ENCODE measurements around the gene CADPS2. TPM values are rescaled to one million over a fixed set of nuclear protein-coding genes. Genes with fewer than 3 reads are reported as not detected.

CADPS2 gene
- total and polyA plus RNA-seq, 2 of the 8 experiments (the other 6 are each of a cell fraction or from before 2014, with no cell fraction given), result 8.9 to 22.3 TPM

DNA sequence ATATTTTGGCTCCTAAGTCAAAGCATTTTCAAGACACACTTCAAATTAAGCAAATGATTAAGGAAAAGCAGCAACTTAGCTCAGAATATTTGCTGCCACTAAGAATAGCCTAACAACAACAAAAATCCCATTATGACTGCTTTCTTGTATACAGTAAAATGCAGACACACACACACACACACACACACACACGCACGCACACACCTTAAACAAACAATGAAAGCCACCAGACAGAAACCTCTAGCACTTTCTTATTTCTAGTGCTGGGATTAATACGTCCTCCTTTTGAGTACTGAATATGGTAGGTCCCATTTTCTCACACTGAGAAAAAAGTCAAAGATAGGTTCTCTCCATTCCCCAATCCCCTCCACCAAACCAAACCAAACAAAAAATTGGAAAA lies 558.3 kb downstream of the CADPS2 start (continued):
- TF ChIP-seq, protein P1, sequence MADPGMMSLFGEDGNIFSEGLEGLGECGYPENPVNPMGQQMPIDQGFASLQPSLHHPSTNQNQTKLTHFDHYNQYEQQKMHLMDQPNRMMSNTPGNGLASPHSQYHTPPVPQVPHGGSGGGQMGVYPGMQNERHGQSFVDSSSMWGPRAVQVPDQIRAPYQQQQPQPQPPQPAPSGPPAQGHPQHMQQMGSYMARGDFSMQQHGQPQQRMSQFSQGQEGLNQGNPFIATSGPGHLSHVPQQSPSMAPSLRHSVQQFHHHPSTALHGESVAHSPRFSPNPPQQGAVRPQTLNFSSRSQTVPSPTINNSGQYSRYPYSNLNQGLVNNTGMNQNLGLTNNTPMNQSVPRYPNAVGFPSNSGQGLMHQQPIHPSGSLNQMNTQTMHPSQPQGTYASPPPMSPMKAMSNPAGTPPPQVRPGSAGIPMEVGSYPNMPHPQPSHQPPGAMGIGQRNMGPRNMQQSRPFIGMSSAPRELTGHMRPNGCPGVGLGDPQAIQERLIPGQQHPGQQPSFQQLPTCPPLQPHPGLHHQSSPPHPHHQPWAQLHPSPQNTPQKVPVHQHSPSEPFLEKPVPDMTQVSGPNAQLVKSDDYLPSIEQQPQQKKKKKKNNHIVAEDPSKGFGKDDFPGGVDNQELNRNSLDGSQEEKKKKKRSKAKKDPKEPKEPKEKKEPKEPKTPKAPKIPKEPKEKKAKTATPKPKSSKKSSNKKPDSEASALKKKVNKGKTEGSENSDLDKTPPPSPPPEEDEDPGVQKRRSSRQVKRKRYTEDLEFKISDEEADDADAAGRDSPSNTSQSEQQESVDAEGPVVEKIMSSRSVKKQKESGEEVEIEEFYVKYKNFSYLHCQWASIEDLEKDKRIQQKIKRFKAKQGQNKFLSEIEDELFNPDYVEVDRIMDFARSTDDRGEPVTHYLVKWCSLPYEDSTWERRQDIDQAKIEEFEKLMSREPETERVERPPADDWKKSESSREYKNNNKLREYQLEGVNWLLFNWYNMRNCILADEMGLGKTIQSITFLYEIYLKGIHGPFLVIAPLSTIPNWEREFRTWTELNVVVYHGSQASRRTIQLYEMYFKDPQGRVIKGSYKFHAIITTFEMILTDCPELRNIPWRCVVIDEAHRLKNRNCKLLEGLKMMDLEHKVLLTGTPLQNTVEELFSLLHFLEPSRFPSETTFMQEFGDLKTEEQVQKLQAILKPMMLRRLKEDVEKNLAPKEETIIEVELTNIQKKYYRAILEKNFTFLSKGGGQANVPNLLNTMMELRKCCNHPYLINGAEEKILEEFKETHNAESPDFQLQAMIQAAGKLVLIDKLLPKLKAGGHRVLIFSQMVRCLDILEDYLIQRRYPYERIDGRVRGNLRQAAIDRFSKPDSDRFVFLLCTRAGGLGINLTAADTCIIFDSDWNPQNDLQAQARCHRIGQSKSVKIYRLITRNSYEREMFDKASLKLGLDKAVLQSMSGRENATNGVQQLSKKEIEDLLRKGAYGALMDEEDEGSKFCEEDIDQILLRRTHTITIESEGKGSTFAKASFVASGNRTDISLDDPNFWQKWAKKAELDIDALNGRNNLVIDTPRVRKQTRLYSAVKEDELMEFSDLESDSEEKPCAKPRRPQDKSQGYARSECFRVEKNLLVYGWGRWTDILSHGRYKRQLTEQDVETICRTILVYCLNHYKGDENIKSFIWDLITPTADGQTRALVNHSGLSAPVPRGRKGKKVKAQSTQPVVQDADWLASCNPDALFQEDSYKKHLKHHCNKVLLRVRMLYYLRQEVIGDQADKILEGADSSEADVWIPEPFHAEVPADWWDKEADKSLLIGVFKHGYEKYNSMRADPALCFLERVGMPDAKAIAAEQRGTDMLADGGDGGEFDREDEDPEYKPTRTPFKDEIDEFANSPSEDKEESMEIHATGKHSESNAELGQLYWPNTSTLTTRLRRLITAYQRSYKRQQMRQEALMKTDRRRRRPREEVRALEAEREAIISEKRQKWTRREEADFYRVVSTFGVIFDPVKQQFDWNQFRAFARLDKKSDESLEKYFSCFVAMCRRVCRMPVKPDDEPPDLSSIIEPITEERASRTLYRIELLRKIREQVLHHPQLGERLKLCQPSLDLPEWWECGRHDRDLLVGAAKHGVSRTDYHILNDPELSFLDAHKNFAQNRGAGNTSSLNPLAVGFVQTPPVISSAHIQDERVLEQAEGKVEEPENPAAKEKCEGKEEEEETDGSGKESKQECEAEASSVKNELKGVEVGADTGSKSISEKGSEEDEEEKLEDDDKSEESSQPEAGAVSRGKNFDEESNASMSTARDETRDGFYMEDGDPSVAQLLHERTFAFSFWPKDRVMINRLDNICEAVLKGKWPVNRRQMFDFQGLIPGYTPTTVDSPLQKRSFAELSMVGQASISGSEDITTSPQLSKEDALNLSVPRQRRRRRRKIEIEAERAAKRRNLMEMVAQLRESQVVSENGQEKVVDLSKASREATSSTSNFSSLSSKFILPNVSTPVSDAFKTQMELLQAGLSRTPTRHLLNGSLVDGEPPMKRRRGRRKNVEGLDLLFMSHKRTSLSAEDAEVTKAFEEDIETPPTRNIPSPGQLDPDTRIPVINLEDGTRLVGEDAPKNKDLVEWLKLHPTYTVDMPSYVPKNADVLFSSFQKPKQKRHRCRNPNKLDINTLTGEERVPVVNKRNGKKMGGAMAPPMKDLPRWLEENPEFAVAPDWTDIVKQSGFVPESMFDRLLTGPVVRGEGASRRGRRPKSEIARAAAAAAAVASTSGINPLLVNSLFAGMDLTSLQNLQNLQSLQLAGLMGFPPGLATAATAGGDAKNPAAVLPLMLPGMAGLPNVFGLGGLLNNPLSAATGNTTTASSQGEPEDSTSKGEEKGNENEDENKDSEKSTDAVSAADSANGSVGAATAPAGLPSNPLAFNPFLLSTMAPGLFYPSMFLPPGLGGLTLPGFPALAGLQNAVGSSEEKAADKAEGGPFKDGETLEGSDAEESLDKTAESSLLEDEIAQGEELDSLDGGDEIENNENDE (IDR thresholded peaks at IDR 0.05; ENCODE audit: insufficient replicate concordance, low read length), result no peak
- no peak for TF ChIP-seq SP4 (IDR thresholded peaks at IDR 0.05; ENCODE audit: low read length)
- no peak for TF ChIP-seq RBBP5 (IDR thresholded peaks at IDR 0.05; ENCODE audit: borderline replicate concordance, low read depth, low read length)
- TF ChIP-seq SIX5 (IDR thresholded peaks at IDR 0.05; ENCODE audit: low read depth, low read length), result no peak
- TF ChIP-seq RFX5 (IDR thresholded peaks at IDR 0.05; ENCODE audit: borderline replicate concordance, low read depth, low read length), result no peak
- TF ChIP-seq SP1 (IDR thresholded peaks at IDR 0.05; ENCODE audit: low read depth, low read length), result no peak

All from H1 (cell line).